K562 (cell line): ENCODE results near the gene NEURL2.
A peak's percentile ranks its signal among the peaks of the same experiment; 100 is the strongest.

ENCODE experiments used
- CTCF ChIP-seq, 3 experiments: IDR thresholded peaks in 2 of 3; conservative IDR thresholded peaks in 1 of 3; 2 replicates each; pipeline ENCODE4 v1.5.1; 2011 to 2012; ENCODE audit warnings: low read length in 3 of 3, mild to moderate bottlenecking in 3 of 3, control low read depth in 2 of 3, improper control_type of control experiment in 1 of 3, inconsistent platforms in 1 of 3, low read depth in 1 of 3, mixed read lengths in 1 of 3, moderate library complexity in 1 of 3; ENCODE audit not compliant: insufficient read depth in 2 of 3
- CUX1 ChIP-seq: fragments of 200-800 bp; sonication (Bioruptor generic); IDR thresholded peaks from 2 replicates; pipeline ENCODE4 v1.6.1; 2016; ENCODE audit warnings: missing genetic modification characterization, missing compliant biosample characterization
- KDM1A ChIP-seq, 2 experiments: fragments of 450-650 bp; IDR thresholded peaks; 2 replicates each; pipeline ENCODE4 v1.6.1; 2016; ENCODE audit warnings: mild to moderate bottlenecking in 2 of 2
- KDM4B ChIP-seq, 2 experiments: fragments of 450-650 bp in 1 of 2; sonication (generic) in 1 of 2; IDR thresholded peaks; 2 replicates each; pipeline ENCODE4 v1.6.1; 2016 to 2017; ENCODE audit warnings: borderline replicate concordance in 2 of 2, antibody characterized with exemption in 1 of 2, low read depth in 1 of 2, mild to moderate bottlenecking in 1 of 2
- MAX ChIP-seq: sonication (generic); formaldehyde crosslinking; IDR thresholded peaks from 2 replicates; pipeline ENCODE4 v1.9.0; 2022; ENCODE audit warnings: mild to moderate bottlenecking, missing genetic modification reagents
- NBN ChIP-seq: fragments of 450-650 bp; IDR thresholded peaks from 2 replicates; pipeline ENCODE4 v1.6.1; 2016; ENCODE audit warnings: low read depth, mild to moderate bottlenecking
- NFYB ChIP-seq: IDR thresholded peaks from 2 replicates; pipeline ENCODE4 v1.6.1; 2011; ENCODE audit warnings: mild to moderate bottlenecking, moderate library complexity; ENCODE audit not compliant: insufficient read length; ENCODE audit errors: extremely low read depth
- NR2C2 ChIP-seq, 2 experiments: fragments of 200-800 bp in 1 of 2; sonication (Bioruptor generic) in 1 of 2; sonication (generic) in 1 of 2; formaldehyde crosslinking in 1 of 2; IDR thresholded peaks; 2 replicates each; pipeline versions ENCODE4 v1.6.1 to v1.8.0; 2016 to 2022; ENCODE audit warnings: mild to moderate bottlenecking in 1 of 2, missing compliant biosample characterization in 1 of 2, missing genetic modification characterization in 1 of 2, missing genetic modification reagents in 1 of 2
- POLR2A ChIP-seq: fragments of 450-650 bp; conservative IDR thresholded peaks from 2 replicates; pipeline ENCODE4 v1.6.1; 2016
- SOX6 ChIP-seq: fragments of 450-650 bp; IDR thresholded peaks from 2 replicates; pipeline ENCODE4 v1.6.1; 2014; ENCODE audit warnings: mild to moderate bottlenecking
- ZBTB11 ChIP-seq, 3 experiments: fragments of 200-800 bp in 1 of 3; fragments of 250-450 bp in 1 of 3; fragments of 450-650 bp in 1 of 3; sonication (Bioruptor Pico) in 1 of 3; sonication (Bioruptor generic) in 1 of 3; formaldehyde crosslinking in 1 of 3; IDR thresholded peaks; 2 replicates each; pipeline versions ENCODE4 v1.6.1 to v1.8.0; 2016 to 2022; ENCODE audit warnings: mild to moderate bottlenecking in 2 of 3, missing genetic modification characterization in 2 of 3, missing compliant biosample characterization in 1 of 3, moderate library complexity in 1 of 3

- TF ChIP-seq KDM4B (IDR thresholded peaks at IDR 0.05; ENCODE audit: borderline replicate concordance in 2 of 2, low read depth in 1 of 2): no peak; a peak in 1 of 4 replicates
- peak in 1 of 3 experiments; percentile 12; a peak in 1 of 6 replicates for TF ChIP-seq CTCF (IDR thresholded peaks at IDR 0.05 in 2 of 3, conservative IDR thresholded peaks at IDR 0.05 in 1 of 3; ENCODE audit: insufficient read depth in 2 of 3, low read depth in 1 of 3, low read length in 3 of 3)
- TF ChIP-seq CUX1 (CRISPR knock-in tag): no peak
- TF ChIP-seq ZBTB11 (CRISPR knock-in tag; IDR thresholded peaks at IDR 0.05): peak in 2 of 3 experiments; percentile 41 to 78; a peak in 2 of 6 replicates
- no peak for TF ChIP-seq NBN
- TF ChIP-seq SOX6: no peak
- TF ChIP-seq NFYB: peak; percentile 98
- peak; percentile 96 for TF ChIP-seq NR2C2 (CRISPR knock-in tag; IDR thresholded peaks at IDR 0.05)
- peak; percentile 99 for TF ChIP-seq NR2C2 (tag; IDR thresholded peaks at IDR 0.05)
- peak; percentile 13 for TF ChIP-seq MAX (CRISPR knock-in tag)
- peak; percentile 84 for TF ChIP-seq POLR2A
- TF ChIP-seq KDM1A (IDR thresholded peaks at IDR 0.05): no peak
These were observed 33.7 kb downstream of the NEURL2 start, which contains the start of the genes ACOT8 and ZSWIM3 for GRCh38 chr20:45857114-45857881.
